NCI-H524 treated with DMSO at 0.1 percent for 48 hours (cell line): Measurements from ENCODE around the gene HSPA6.
"Not testable (repeated sequence)": the region's sequence is repeated elsewhere in the genome, so short reads cannot be mapped to it uniquely, and the experiment has no call there.

Source experiments
- DNase-seq: peaks from one replicate; lab custom pipeline; 2025; lab: John Stamatoyannopoulos, UW

Gene HSPA6

DNA sequence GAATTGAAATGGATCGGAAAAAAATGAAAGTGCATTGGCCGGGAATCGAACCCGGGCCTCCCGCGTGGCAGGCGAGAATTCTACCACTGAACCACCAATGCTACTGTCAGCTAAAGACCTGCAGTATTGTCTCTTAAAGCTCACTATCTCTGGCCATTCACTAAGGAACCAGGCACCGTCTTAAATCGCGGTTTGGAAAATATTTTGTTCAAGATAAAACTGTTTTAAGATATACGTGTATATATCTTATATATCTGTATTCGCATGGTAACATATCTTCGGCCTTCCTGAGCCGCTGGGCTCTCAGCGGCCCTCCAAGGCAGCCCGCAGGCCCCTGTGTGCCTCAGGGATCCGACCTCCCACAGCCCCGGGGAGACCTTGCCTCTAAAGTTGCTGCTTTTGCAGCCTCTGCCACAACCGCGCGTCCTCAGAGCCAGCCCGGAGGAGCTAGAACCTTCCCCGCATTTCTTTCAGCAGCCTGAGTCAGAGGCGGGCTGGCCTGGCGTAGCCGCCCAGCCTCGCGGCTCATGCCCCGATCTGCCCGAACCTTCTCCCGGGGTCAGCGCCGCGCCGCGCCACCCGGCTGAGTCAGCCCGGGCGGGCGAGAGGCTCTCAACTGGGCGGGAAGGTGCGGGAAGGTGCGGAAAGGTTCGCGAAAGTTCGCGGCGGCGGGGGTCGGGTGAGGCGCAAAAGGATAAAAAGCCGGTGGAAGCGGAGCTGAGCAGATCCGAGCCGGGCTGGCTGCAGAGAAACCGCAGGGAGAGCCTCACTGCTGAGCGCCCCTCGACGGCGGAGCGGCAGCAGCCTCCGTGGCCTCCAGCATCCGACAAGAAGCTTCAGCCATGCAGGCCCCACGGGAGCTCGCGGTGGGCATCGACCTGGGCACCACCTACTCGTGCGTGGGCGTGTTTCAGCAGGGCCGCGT, at the start of gene HSPA6:
TSS of gene HSPA6 (plus strand) at position 724 of the 925 bp plus-strand sequence. CDS start at position 843, 119 bp downstream.
- DNase-seq, result not testable (repeated sequence)

DNA sequence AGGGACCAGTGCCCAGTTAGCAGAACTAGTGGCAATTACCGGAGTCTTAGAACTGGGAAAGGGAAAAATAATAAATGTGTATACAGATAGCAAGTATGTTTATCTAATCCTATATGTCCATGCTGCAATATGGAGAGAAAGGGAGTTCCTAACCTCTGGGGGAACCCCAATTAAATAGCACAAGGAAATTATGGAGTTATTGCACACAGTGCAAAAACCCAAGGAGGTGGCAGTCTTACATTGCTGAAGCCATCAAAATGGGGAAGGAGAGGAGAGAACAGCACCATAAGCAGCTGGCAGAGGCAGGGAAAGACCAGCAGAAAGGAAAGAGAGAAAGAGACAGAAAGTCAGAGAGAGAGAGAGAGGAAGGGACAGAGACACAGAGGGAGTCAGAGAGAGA, 46.6 kb upstream of the HSPA6 start:
- DNase-seq, result not testable (repeated sequence)

DNA sequence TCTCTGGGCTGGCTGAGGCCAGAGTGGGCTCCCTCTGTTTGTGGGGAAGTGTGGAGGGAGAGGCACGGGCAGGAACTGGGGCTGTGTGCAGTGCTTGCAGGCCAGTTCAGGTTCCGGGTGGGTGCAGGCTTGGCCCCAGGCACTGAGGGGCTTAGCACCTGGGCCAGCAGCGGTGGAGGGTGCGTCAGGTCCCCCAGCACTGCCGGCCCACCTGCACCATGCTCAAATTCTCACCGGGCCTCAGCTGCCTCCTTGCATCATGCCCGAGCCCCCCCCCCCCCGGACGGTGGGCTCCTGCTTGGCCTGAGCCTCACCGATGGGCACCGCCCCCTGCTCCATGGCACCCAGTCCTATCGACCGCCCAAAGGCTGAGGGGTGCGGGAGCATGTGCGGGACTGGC, 45.4 kb upstream of the HSPA6 start:
- no peak for DNase-seq

DNA sequence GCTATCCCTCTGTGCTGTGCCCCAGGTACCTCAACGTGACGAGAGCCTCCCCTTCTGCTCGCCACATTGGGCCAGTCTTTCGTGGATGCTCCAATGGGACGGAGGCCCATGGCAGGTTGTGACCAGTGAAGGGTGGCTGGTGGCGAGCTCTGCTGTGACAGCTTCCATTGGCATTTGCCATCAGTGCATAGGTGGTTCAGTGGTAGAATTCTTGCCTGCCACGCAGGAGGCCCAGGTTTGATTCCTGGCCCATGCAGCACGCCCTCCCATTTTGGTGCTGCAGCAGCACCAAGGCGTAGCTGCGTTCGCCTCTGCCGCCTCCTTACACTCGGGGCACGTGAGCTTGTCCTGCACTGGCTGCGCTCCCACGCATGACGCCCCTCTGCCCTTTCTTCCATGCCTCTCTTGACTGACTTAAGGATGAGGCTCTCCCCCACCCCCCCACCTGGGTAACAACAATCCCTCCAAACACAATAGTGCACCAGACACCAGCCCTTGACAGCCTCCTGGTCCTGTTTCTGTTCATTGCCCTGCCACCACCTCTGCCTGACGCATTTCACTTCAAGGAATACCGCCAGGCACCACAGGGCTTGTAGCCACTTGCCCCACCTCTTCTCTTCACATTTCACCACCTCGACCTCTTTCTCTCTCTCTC, 43.8 kb upstream of the HSPA6 start:
- DNase-seq, result no peak

DNA sequence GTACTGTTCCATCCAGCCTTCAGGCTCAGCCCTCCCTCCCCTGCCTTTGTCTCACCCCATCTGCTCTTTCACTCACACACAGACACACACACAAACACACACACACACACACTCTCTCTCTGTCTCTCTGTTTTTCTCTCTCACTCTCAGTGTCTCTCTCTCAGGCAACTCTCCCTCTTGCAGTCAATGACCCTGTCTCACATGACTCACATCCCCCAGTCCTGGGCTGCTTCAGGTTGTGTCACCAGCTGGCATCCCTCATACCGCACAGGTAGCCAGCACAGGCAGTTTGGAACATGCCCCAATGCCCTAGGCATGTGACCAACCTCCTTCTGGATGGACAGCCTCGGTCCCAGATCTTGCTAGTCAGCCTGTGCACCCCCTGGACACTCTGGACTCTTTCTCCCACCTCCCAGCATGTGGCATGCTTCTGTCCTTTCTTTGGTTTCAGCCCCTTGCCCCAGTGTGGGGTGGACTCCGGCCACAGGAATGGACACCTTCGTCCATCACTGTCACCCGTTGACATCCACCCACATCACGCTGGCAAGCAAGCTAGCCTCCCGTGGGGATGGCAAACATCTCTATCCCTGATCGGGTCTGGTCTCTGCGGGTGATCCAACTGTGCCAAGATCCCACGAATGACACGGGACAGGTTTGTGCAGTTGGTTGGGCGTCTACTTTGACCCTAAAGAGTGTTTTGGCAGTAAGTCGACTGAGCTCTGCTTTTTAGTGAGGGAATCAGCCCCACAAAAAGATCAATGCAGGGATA, 42.5 kb upstream of the HSPA6 start:
- DNase-seq, result no peak

DNA sequence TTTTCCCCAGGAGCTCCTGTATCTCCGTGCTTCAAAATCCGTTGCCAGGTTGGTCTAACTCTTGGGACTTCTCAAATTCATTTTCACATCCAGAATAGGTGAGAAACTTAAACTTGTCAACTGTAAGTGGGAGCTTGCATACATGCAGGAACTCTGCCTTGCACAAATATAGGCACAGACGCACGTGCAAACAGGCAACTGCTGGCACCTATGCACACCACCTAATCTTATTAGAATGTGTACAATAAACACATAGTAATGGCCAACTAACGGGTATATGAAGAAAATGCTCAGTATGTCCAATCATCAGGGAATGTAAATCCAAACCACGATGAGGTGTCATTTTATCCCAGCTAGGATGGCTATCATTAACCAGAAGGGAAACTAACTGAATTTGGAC, 41.7 kb upstream of the HSPA6 start:
- DNase-seq, result no peak

DNA sequence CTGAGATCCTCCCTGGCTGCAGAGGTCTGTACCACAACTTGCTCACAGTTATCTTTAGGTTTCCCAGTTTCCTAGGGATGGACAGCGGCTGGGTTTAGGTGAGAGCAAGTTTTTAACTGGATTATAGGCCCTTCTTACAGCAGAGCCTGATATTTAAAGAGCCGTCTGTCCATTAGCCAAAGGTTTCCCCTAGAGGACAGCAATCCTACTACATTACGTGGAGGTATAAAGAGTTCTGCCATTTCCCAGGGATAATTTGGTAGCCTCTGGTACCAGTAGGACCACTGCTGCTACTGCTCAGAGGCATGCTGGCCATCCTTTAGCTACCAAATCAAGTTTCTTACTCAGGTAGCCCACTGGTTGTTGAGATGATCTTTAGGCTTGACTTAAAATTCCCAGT, 41.0 kb upstream of the HSPA6 start:
- DNase-seq, result no peak

DNA sequence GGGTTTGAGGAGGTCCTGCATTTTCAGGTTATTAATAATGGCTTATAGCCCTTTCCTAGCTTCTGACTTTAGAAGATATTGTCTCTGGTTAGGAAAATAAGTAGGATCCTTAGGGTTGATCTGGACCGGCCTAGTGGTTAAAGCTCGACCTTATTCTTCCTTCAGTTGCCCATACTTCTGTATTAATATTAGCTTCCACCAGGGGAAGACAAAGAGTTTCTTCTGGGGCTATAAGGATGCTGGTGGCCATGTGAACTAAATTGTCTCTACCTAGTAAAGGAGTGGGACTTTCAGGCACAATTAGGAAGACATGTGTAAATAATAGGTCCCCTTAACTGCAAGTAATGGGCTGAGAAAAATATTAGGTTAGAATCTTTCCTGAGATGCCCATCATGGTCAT, 39.7 kb upstream of the HSPA6 start:
- DNase-seq, result no peak

DNA sequence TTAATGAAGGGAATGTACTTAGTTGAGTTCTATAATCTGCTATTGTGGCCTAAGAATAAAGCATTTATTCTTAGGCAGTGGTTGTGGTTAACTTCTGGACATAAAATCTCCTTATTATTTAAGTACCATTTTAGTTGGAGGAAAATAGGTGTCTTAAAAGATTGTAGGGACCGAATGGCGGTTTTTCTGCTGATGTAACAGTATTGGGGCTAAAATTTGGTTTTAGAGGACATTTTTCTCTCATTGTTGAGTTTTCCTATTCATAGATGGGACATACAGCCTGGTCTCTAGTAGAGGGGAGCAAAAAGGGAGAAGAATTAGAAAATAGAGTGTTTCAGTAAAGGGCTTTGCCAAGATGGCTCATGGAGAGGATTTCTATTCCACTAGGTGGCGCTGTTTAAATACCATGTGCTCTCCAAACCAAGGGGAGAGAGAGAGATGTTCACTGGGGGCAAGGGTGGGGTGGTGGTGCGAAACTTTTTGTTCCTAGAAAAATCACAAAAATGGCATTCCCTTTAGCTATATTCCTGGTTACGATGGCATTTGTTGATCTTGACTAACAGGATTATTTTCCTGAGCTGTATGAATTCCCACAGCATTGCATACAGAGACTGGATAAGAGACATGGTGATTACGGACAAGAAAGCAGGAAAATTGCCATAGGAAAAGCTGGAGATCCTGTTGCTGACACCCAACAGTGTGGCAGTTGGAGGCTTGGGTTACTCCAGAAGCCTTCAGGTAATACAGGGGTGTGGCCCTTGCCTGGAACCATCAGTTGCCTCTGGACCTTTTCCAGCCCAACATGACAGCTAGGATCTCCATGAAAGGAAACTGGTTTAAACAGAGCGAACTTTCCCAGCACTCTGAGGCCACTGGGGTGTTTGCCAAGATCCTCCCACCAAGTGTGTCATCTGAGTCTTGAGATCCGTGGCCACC, 37.3 kb upstream of the HSPA6 start:
- DNase-seq, result no peak

DNA sequence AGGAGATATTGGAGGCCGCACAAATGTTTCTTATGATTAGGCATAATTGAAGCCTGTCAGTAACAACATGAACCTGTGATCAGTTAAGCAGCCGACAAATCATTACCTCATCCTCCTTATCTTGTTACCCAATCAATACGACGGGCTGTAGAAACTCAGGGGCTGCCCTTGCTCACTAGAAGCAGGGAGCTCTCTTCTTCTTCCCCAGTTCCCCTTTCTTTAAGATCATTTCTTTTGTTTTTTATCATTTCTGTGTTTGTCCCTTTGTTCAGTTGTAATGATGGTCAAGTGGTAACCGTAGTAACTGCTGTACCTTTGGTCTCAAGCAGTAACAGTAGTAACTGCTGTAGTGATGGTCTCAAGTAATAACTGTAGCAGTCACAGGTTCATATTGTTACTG, 32.9 kb upstream of the HSPA6 start:
- no peak for DNase-seq

DNA sequence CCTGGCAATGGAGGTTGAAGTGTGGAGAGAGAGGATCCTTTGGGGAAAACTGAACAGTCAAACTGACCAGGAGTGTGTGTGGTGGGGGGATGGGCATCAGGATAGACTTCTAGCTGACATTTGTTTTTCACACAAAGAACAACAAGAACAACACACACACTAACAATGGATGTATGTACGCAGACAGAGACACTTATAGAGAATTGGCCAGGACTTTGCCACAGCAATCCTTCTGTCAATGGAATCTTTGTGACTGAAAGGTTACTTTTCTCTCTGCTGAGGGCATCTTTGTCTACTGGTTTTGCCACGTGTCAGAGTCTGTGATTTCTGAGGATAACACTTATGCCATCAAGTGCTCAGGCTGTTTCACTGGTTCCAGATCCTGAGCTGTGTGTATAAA, 31.5 kb upstream of the HSPA6 start:
- DNase-seq, result no peak

DNA sequence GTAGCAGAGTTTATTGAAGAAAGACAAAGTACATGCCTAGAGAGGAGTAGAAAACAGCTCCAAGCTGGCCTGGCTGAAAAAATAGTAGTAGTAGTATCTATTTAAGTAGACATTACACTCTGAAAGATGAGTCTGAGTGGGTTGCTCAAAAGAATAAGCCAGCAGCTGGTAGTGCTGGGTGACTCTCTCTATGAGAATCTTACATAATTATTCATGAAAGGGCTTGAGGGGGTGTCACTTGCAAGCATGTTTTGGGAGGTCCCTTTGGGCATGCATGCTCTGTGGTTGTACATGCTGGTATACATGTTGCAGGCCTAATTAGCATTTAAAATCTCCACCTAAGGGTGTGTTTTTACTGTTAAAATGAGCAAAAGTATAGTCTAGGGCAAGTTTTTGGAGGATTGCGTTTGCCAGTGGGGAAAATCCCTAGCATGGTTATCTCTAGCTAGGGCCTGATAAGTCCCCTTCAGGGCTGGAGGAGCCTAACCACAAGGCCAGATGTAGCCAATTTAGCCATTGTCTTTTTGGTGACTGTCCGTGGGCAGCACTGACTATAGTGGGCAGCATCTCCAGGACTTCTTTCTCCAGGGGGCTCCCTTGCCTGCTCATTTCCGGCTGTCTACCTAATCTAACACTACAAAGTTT, 30.1 kb upstream of the HSPA6 start:
- DNase-seq, result no peak

DNA sequence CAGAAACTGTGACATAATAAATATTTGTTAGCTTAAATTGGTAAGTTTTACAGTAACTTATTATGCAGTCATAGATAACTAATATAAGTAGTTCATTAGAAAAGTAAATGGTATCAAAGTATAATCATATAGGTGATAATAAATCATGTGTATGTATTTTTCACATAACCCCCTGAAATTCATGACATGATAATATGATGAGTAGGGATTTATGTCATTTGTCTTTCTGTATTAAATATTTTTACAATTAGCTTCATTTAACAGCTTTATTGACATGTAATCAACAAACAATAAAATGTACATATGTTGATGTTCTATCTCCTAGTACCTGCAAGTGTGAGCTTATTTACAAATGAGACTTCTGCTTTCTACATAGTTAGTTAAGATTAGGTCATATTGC, 28.9 kb upstream of the HSPA6 start:
- DNase-seq, result no peak

DNA sequence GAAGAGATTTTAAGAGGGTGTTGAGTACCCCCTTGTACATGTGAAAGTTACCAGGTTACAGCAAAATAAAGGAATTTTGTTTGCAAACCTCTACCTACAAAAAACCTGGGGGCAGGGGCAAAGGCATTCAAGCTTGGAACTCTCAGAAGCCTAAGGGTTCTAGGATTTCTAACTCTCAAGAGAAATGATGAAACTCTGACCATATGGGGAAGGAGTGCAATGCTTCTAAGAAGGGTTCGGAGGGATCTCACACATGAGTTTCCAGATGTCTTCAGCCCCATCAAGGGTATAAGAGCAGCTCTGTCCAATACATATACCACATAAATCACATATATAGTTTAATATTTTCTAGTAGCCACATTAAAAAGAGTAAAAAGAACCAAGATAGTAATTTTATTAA, 26.4 kb upstream of the HSPA6 start:
- no peak for DNase-seq

DNA sequence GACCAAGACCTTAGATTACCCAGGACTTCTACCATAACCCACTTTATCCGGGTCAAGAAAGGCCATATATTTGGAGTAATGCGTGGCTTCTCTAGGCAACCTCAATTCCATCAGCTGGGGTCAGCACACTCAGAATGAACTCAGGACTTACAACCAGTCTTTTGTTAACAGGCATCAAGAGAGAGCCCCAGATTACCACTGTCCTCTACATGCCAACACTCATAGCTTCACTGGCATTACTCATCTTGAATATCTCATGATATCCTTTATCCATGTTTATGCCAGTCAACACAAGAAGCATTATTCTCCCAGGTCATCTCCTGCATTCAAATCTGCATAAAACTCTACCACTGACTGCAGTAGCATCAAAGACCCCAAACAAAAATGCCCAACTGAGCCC, 25.7 kb upstream of the HSPA6 start:
- DNase-seq, result no peak

DNA sequence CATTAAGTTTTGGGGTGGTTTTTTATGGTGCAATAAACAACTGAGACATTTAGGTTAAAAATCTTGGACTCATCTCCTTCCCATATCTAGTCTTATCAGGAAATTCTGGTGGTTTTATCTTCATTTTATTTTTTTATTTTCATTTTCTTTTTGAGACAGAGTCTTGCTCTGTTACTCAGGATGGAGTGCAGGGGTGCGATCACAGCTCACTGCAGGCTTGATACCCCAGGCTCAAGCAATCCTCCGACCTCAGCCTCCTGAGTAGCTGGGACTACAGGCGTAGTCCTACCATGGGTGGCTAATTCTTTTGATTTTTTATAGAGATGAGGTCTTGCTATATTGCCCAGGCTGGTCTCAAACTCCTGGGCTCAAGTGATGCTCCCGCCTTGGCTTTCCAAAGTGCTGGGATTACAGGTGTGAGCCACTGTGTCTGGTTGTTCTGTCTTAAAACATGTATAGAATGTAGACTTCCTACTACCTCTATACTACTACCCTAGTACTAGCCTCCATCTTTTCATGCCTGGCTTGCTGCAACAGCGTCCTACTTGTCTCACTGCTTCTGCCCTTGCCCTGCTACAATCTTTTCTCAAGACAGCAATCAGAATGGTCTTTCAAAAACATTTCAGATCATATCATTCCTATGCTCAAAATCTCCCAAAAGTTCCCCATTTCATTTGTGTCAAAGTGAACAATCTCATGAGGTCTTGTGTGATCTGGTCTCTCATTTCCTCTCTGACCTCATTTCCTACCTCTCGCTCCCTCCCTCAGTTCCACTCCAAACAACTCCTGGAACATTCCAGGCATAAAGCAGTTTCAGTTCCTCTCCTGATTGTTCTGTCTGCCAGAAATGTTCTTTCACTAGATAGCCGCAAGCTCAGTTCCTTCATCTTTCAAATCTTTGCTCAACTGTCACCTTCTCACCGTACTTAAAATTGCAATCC, 25.0 kb upstream of the HSPA6 start:
- no peak for DNase-seq

DNA sequence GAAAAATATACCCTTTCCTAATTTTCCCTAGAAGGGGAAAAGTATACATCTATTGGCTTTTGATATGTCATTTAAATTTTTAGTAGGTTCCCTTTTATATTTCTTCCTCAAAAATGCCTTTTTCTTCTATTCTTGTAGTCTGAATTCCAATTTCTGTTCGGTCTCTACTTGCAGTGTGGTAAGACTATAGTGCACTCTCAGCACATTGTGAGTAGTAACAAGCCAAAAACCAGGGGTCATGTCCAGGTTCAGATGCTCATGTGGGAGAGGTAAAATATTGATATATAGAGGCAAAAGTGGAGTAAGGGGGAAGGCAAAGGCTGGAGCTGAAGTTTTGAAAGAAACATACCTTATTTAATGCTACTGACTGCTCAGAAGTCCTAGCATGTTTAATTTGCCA, 23.1 kb upstream of the HSPA6 start:
- no peak for DNase-seq

DNA sequence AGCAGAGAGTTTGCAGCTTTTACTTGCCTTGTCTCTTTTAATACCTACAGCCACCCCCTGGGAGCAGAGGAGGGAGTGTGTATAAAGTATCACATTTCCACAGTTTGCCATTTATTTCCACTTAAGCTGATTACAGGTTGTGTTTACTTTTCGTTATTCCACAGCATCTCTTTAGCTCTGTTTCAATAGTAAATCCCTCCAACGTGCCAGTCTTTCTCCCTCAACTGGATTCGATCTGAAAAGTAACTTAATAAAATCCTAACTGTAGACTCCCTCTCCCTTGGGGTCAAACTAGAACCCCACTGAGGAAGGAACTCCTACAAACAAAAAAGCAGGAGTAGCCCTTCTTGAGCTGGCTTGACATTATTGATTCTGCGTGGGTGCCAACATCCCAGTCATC, 22.2 kb upstream of the HSPA6 start:
- no peak for DNase-seq

DNA sequence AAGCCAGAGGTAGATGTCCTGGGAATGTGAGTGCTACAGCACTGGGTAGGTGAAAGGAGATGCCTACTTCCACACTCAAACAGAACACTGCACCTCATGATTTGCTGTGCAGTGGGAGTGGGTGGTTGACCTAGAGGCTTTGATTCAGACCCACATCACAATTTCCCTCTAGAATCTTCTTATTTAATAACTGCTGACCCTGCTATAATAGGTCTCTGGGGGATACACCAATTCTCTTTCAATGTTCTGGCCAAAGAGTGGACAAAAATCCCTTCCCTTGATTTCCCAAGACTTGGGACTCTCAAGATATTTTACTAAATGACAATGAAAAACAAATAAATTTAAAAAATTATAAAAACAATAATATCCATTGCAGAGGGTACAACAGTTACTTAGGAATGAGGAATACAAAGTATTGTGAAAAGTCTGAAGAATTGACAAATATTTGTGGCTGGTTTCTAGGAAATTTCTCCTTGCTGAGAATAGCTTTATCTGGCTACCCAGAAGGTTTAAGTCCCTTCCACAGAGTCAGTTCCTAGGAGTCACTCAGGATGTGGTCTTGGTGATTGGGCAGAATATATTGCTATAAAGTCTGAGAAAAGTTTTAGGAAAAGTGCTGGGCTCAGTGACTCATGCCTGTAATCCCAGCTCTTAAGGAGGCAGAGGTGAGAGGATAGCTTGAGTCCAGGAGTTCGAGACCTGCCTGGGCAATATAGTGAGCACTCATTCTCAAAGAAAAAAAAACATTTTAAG, 21.5 kb upstream of the HSPA6 start:
- DNase-seq, result no peak
